ENCODE measurements around the gene MED7.

DNA sequence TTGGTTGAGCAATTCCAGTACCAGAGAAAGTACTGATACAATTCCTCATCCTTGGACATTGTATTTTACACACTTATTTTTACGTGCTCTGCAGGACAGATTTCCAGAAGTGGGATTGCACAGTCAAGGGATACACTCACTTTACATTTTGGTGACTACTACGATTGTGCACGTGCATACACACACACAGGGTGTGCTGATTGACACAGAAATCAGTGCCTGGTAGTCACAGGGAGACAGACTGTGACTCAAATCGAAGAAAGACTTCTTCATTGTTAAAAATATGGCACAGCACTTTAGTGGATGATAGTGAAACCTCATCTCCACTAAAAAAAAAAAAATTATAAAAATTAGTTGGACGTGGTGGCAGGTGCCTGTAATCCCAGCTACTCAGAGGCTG lies 21.9 kb upstream of the MED7 start:
- TF ChIP-seq POLR2A (IDR thresholded peaks at IDR 0.05; ENCODE audit: low read length): no peak
- TF ChIP-seq GATA1 (IDR thresholded peaks at IDR 0.05; ENCODE audit: low read depth, low read length): no peak

All from erythroblast (primary cell).